Measurements from ENCODE around the gene MAP3K4. TPM values are rescaled to one million over a fixed set of nuclear protein-coding genes. Genes with fewer than 3 reads are reported as not detected.

The MAP3K4 gene
- total RNA-seq, 3 donors from 2014 or later = 32.8 to 58.3 (median 34.7) TPM

DNA sequence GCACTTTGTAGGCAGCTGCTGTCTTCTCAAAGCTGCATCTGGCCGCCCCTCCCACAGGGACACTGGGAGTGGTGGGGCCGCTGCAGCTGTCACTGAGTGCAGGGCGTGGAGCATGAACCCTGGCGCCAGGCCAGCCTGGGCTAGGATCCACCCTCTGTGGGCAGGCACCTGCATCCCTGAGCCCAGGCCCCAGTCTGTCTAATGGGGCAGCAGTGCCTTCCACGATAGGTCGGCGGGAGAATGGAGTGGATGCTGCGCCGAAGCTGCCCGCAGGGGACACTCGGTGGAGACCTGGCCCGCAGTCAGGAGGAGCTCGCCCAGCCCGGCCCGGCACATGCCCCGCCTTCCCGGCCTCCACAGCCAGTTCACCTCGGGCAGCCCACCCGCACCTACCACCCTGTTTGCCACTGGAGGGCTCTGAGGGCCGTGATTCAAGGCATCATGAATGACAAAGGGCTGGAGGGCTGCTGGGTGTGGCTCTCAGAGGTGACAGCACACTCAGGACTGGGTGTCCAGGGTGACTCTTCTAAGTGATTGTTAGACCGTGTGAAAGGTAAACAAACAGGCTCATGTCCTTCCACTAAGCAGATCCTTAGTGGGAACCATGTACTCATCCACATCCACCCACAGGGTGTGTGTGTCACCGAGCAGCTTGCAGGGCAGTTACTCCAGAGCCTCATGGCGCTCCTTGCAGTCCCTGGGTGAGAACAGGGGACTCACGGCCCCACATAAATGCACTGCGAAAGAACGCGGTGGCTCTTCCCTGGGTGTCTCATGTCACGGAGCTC, 148.4 kb downstream of the MAP3K4 start:
- ATAC-seq (peak; percentile 84), DNase-seq (peak; percentile 34 to 73 (median 65))
- Histone ChIP-seq H3K4me3 (no peak overlapping the region), H3K36me3 (ENCODE audit: low read depth) (no peaks in the 10 kb centered on the region), H3K9me3 (no peaks in the 10 kb centered on the region), H3K4me1 (ENCODE audit: low read depth) (no peaks in the 10 kb centered on the region)
- intact Hi-C loops (cut with DNase I, micrococcal nuclease) = no loop called here
- TF ChIP-seq, protein P1, sequence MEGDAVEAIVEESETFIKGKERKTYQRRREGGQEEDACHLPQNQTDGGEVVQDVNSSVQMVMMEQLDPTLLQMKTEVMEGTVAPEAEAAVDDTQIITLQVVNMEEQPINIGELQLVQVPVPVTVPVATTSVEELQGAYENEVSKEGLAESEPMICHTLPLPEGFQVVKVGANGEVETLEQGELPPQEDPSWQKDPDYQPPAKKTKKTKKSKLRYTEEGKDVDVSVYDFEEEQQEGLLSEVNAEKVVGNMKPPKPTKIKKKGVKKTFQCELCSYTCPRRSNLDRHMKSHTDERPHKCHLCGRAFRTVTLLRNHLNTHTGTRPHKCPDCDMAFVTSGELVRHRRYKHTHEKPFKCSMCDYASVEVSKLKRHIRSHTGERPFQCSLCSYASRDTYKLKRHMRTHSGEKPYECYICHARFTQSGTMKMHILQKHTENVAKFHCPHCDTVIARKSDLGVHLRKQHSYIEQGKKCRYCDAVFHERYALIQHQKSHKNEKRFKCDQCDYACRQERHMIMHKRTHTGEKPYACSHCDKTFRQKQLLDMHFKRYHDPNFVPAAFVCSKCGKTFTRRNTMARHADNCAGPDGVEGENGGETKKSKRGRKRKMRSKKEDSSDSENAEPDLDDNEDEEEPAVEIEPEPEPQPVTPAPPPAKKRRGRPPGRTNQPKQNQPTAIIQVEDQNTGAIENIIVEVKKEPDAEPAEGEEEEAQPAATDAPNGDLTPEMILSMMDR (IDR thresholded peaks at IDR 0.05) = no peak

DNA sequence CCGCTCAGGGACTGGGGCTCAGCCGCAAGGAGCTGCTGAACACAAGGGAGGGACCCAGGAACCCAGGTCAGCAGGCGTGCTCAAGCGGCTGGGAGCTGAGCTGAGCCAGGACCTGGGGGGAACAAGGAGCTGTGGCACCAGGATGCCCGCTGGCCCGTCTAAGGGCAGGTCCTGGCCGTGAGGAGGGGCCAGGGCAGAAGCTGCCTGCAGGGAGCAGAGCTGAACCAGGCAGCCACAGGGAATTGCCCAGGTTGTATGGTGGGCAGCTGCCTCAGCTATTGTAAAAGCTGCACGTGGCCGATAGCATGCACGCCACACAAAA, 148.9 kb downstream of the MAP3K4 start:
- intact Hi-C loops (cut with DNase I, micrococcal nuclease) = no loop called here
- DNase-seq = no peak
- no peak for ATAC-seq
- no peaks in the 10 kb centered on the region for H3K9me3 ChIP-seq
- H3K4me1 ChIP-seq (ENCODE audit: low read depth) = no peaks in the 10 kb centered on the region
- no peaks in the 10 kb centered on the region for H3K36me3 ChIP-seq (ENCODE audit: low read depth)
- TF ChIP-seq, protein P1 (IDR thresholded peaks at IDR 0.05) = no peak
- no peak overlapping the region for H3K4me3 ChIP-seq

DNA sequence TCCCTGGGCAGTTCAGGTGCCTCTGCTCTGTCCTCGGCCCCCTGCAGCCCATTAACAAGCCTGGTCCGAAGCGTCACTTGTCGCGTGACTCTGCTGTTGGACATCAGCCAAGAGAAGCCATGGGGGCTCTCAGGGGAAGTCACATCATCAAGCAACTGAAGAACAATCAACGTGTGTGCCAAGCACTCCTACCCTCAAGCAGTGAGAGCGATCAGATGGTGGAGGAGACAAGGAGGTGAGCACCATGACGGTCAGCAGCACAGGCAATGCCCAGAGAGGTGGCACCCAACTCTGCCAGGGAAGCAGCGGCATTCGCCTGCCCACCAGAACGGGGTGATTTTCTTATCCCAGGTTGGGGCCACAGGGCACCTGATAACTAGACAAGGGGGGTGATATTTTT, 149.6 kb downstream of the MAP3K4 start:
- Histone ChIP-seq H3K36me3 (ENCODE audit: low read depth) (no peaks in the 10 kb centered on the region), H3K9me3 (no peaks in the 10 kb centered on the region), H3K4me1 (ENCODE audit: low read depth) (no peaks in the 10 kb centered on the region), H3K4me3 (no peak overlapping the region)
- intact Hi-C loops (cut with DNase I, micrococcal nuclease) = no loop called here
- DNase-seq (no peak), ATAC-seq (no peak)
- TF ChIP-seq, protein P1 (IDR thresholded peaks at IDR 0.05) = no peak

DNA sequence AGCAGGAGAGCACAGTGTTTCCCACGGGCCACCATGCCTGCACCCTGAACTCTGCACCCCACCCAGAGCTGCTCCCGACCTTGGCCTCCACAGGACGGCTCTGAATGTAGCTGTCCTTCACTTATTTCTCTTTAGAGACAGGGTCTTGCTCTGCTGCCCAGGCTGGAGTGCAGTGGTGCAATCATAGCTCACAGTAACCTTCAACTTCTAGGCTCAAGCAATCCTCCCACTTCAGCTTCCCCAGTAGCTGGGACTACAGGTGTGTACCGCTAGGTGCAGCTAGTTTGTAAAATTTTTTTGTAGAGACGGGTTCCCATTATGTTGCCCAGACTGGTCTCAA, 151.4 kb downstream of the MAP3K4 start:
- TF ChIP-seq, protein P1 (IDR thresholded peaks at IDR 0.05) = no peak
- Histone ChIP-seq H3K4me1 (ENCODE audit: low read depth) (no peaks in the 10 kb centered on the region), H3K9me3 (no peaks in the 10 kb centered on the region), H3K36me3 (ENCODE audit: low read depth) (no peaks in the 10 kb centered on the region), H3K4me3 (no peak overlapping the region)
- ATAC-seq (no peak), DNase-seq (no peak)
- intact Hi-C loops (cut with DNase I, micrococcal nuclease) = no loop called here

DNA sequence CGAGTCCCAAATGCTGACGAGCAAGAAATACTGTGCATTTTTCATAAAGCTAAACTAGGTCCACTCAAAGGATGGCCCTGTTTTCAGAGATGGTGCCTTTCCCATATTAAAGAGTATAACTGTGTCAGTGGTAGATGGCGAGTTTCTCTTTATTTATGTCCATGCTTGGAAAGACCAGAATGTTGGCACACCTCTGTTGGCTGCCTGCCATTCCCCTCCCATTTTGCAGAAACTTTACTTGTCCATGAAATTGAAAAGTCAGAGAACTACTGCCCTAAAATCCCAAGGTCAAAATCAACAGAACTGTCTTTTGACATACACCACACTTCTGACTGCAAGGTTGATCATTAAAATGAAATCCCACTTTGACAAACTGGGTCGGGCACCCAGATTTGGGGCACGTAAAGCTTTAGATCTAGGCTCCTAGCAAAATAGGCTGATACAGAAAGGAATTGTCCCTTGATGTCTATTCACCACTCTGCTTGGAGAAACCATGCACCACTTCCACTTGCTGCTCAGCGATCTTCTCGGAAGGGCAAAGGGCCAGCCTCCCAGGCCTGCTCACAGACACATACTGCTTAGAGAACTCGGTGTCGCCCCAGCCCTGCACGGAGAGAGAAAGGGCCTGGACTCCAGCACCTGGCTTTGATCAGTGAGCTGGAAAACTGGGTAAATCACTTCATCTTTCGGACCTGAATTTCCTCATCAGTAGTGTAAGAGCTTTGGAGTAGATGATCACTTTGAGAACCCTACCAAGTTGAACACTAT, 152.3 kb downstream of the MAP3K4 start:
- no peak overlapping the region for H3K4me3 ChIP-seq
- ATAC-seq (no peak), DNase-seq (no peak)
- H3K36me3 ChIP-seq (ENCODE audit: low read depth) = no peaks in the 10 kb centered on the region
- H3K9me3 ChIP-seq = no peaks in the 10 kb centered on the region
- intact Hi-C loops (cut with DNase I, micrococcal nuclease) = no loop called here
- no peaks in the 10 kb centered on the region for H3K4me1 ChIP-seq (ENCODE audit: low read depth)
- TF ChIP-seq, protein P1 (IDR thresholded peaks at IDR 0.05) = no peak
